ENCODE results near the gene C17orf67.

The C17orf67 gene

DNA sequence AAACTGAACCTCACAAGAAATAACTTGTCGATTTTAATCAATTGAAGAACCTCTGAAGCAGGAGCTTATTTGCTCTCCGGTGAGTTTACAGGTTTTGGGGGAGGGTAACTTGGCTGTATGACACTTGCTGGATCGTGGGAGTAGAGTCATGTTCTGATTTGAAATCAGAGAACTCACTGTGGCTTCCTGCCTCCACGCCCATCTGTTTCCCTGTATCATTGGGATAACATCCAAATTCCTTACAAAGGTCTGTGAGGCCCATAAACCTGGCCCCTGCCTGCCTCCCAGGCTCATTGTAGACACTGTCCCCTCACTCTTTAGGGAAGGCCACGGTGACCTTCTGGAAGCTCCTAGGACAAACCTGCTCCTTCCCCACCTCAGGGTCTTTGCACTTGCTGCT is 48.3 kb downstream of the C17orf67 start:
- DNase-seq (ENCODE audit: insufficient read length, low spot score): no peak
- TF ChIP-seq POLR2A (IDR thresholded peaks at IDR 0.05; ENCODE audit: low read depth, low read length): no peak
- FAIRE-seq: no peak

DNA sequence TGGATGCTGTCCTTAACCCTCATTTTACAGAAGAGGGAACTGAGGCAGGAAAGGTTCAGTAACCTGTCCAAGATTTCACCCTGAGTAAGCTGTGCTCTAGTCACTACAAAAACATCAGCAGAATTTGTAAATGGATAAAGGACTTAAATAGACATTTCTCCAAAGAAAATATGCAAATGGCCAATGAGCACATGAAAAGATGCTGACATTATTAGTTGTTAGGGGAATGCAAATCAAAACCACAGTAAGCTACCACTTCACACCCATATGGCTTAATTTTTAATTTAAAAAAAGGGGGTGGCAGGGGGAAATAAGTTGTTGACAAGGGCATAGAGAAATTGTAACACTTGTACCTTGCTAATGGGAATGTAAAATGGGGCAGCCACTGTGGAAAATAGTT is 51.4 kb downstream of the C17orf67 start:
- DNase-seq (ENCODE audit: insufficient read length, low spot score) (no peak), FAIRE-seq (no peak)
- TF ChIP-seq POLR2A (IDR thresholded peaks at IDR 0.05; ENCODE audit: low read depth, low read length): no peak

DNA sequence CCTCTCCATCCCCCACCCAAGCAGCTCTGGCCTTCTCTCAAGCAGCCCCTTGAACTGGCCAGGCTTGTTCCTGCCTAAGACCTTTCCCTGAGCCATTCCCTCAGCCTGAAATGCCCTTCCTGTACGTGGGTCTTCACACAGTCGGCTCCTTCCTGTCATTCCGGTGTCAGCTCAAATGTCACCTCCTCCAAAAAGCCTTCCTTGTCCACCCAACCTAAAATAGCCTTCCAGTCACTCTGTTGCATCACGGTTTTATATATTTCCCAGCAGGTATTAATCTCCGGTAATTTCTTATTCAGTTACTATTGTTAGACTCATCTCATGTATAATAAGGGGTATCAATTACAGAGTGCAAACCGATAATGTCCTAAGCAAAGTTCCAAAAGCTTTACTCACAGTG is 51.8 kb downstream of the C17orf67 start:
- DNase-seq (ENCODE audit: insufficient read length, low spot score) (no peak), FAIRE-seq (no peak)
- no peak for TF ChIP-seq POLR2A (IDR thresholded peaks at IDR 0.05; ENCODE audit: low read depth, low read length)

DNA sequence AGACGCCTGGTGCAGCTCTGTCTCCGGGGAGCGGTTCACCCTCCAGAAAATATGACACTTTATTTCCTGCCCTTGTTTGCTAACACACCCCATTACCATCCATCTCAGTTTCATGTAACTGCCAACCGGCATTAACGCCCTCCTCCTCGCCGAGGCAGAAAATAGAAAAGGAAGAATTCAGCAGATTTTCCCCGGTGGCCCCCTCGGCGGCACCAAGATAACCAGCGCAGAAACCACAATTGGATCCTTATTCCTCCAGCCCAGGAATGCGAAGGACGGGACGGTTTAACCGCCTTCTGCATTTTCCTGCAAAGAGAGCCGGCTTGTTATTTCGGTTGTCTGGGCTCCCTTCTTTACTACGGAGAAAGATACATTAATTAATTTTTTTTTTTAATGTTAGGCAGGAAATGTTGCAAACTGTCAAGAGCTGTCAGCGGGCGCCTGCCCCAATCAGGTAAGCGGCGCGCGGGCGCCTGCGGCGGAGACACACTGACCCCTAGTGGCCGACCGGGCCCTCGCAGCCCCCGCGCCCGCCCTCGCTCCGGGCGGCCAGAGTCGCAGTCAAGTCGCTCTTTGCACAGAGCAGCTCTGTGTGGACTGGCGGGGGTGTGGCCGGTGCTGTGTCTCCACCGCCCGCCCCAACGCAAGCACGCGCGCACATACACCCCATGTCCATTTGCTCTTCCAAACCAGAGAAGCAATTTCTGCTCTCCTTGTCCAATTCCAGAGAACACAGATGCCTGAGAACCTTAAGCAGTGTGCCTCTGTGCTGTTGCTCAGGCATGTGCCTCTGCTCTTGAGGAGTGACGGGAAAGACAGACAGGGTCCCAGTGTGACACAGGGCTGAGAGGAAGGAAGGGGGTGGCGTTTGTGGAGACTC is 53.6 kb downstream of the C17orf67 start:
- TF ChIP-seq POLR2A (IDR thresholded peaks at IDR 0.05; ENCODE audit: low read depth, low read length): no peak
- no peak for FAIRE-seq
- peak; percentile 83 for DNase-seq (ENCODE audit: insufficient read length, low spot score)

DNA sequence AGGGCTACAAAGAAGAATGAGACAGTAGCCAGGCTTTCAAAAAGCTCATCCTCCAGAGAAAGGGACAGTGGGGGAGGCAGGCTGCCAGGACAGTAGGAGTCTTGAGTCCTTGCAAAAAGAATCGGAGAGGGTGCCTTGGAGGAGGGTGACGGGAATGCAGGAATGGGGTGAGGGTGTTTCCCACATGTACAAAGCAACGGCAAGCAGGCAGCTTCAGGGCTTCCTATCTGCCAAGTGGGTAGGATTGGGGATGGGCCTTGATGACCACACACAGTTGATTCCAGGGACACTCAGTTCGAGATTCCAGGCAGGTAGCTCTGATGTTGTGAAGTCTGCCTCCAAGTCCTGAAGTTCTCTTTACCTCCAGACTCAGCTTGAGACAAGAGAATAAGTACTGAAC is 54.4 kb downstream of the C17orf67 start:
- FAIRE-seq: no peak
- DNase-seq (ENCODE audit: insufficient read length, low spot score): no peak

DNA sequence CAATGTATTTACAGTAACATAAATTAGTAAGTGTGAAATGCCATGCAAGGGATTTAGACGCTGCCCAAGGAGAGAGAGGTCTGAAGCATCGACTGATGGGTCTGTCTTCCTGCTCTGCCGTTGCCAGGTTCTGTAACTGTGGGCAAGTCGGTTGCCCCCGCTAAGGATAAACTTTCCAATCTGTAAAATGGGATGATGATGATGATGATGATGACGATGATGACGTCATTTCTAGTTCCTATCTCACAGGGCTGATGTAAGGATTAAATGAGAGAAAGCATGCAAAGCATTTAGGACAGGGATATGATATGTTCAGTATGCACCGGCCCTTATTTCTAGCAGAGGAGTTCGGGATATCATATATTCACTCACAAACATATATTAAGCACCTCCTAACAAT is 54.8 kb downstream of the C17orf67 start:
- no peak for TF ChIP-seq POLR2A (IDR thresholded peaks at IDR 0.05; ENCODE audit: low read depth, low read length)
- FAIRE-seq (no peak), DNase-seq (ENCODE audit: insufficient read length, low spot score) (no peak)

More for the DNA sequence above, 54.4 kb downstream of the C17orf67 start:
- no peak for TF ChIP-seq POLR2A (IDR thresholded peaks at IDR 0.05; ENCODE audit: low read depth, low read length)

DNA sequence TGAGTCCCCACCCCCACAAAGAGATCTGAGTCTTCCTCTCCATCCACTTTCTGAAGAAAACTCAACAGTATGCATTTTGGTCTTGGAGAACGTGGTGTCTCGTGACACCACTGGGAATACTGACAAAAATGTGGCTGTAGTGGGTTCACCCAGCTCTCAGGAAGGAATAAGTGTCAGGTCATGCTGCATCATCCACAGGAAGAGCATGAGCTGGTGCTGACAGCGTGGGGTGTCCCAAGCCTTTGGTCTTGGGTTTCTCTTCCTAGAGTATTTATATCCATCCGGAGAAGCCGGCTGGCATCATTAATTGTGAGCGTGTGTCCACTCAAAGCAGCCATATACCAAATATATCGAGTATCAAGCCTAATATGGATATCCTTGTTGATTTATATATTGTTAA is 55.9 kb downstream of the C17orf67 start:
- FAIRE-seq (no peak), DNase-seq (ENCODE audit: insufficient read length, low spot score) (no peak)
- TF ChIP-seq POLR2A (IDR thresholded peaks at IDR 0.05; ENCODE audit: low read depth, low read length): no peak

DNA sequence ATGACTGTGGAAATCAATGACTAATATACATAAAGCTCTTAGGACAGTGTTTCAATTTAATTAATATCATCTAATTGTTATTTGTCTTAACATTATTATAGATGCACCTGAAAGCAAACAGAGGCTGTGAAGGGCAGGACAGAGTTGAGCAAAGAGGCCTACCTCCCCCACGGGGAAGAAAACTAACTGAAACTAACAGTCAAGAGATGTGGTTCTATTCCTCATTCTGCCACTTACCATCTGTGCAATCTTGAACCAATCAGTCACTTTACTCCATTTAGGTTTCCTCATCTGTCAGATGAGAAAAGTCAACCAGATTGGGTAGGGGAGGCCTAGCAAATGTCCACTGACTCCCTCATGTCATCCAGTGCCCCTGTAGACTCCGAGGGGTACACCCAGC is 59.1 kb downstream of the C17orf67 start:
- no peak for TF ChIP-seq POLR2A (IDR thresholded peaks at IDR 0.05; ENCODE audit: low read depth, low read length)
- no peak for FAIRE-seq
- DNase-seq (ENCODE audit: insufficient read length, low spot score): no peak

DNA sequence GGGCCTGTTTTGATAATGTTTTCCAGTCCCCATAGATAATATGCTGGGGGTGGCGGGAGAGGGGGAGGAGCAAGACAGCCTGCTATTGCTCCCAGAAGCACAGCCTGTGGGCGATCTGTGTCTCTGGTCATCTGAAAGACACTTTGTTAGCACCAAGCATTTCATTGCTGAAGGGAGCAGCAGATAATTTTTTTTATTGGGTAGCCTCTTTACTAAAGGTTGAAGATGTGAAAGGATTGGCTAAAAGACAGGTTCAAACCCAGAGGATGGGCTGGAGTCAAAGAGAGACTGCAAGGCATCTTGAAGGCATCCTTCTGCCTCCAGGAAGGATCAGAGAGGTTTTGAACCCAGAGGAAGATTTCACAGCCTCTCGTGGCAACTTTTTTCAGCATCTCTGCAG is 60.6 kb downstream of the C17orf67 start:
- FAIRE-seq: no peak
- TF ChIP-seq POLR2A (IDR thresholded peaks at IDR 0.05; ENCODE audit: low read depth, low read length): no peak

DNA sequence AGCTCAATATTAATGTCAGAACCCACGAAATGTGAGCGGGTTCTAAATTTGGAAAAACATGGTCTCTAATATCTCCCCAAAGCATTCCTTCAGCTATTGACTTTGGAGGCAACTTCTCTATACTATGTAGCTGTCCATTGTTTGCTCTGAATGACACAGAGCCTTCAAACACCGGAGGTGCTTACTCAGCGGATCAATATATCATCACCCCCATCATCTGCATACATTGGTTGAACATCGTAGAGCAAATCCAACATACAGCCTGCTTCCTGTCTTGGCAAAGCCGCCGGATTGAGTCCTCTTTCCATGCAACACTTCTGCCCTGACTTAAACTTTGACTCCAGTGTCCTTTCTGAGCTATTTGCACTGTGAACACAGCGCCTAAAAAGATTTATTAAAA is 61.3 kb downstream of the C17orf67 start:
- DNase-seq (ENCODE audit: insufficient read length, low spot score): no peak
- FAIRE-seq: no peak
- TF ChIP-seq POLR2A (IDR thresholded peaks at IDR 0.05; ENCODE audit: low read depth, low read length): no peak

More for the DNA sequence above, 60.6 kb downstream of the C17orf67 start:
- DNase-seq (ENCODE audit: insufficient read length, low spot score): no peak

DNA sequence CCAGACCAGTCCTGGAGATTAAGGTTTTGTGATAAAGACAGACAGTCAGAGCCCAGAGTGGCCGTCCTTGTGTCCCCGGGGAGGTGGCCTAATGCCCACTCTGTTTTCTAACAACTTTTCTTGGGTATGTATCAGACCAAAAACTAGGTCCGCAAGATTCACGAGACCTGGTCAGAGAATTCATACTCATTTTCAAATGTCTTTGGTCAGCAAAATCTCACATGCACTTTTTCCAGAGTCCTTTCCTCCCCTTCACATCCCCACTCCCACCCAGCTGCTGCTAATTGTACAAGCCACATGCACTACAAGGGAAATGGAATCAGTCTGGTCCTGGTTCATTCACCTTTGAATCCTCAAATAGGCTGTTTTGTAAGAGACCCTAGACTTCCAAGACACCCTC is 61.7 kb downstream of the C17orf67 start:
- FAIRE-seq (no peak), DNase-seq (ENCODE audit: insufficient read length, low spot score) (no peak)
- TF ChIP-seq POLR2A (IDR thresholded peaks at IDR 0.05; ENCODE audit: low read depth, low read length): no peak

DNA sequence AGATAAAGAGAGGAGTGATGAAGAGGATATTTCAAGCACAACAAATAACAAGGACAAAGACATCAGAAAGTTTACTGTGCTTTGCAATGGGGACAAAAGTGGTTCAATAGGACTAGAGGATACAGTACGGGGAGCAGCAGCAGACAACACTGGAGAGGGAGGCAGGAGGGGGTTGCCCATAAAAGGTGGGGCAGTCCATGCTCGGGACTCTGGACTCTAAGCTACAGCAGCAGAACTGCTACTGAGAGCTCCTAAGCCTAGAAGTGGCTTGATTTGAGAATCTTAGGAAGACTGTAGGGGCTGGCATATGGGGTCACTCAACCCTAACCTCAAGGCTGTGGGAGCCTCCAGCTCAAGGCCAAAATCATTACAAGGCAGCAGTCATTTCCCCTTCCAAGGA is 62.2 kb downstream of the C17orf67 start:
- DNase-seq (ENCODE audit: insufficient read length, low spot score) (no peak), FAIRE-seq (no peak)
- TF ChIP-seq POLR2A (IDR thresholded peaks at IDR 0.05; ENCODE audit: low read depth, low read length): no peak

DNA sequence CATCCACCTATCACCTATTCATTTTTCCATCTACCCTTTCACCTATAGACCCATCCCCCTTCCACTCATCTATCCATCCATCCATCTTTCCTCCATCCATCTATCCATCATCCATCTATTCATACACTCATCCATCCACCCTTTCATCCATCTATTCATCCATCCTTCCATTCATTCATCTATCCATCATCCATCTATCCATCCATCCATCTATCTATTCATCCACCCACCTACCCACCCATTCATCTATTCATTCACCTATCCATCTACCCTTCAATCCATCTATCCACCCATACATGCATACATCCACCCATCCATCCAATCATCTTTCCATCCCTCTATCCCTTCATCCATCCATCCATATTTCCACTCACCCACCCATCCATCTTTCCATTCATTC is 63.3 kb downstream of the C17orf67 start:
- TF ChIP-seq POLR2A (IDR thresholded peaks at IDR 0.05; ENCODE audit: low read depth, low read length): no peak
- DNase-seq (ENCODE audit: insufficient read length, low spot score): no peak
- no peak for FAIRE-seq

DNA sequence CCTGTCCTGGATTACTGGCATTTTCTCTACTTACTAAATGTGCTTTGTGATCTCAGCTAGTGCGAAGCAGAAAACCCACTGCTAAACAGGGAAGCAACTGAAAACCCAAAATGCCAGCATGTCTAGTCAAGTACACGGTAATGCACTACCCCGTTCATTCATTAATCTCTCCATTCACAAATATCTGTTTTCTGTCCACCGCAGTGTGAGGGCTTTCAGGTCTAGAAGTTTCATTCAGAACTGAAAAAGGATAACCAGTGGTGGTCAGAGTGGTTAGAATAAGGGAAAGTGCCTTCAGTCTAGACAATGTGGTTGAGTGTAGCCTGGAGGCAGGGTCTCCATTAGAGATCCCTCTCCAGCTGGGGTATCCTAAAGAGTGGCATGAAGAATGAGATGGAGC is 68.3 kb downstream of the C17orf67 start:
- no peak for TF ChIP-seq POLR2A (IDR thresholded peaks at IDR 0.05; ENCODE audit: low read depth, low read length)
- FAIRE-seq: no peak
- DNase-seq (ENCODE audit: insufficient read length, low spot score): no peak

DNA sequence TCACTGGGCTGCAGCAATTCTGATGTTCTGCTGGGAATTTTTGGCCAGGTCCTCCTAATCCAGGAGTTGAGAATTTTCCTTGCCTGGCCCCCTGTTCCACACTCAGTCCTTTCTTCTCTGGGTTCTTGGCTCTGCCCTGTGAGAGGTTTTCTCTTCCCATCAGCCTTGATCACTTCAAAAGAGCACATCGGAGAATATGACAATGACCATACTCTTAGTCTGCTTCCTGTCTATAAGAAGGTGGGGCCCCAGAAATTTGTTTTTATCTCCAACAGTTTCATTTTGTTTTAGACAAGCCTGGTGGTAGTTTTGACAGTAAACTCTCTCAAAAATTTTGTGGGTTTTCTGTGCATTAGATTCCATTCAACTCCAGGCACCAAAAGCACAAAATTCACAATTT is 70.7 kb downstream of the C17orf67 start:
- no peak for TF ChIP-seq POLR2A (IDR thresholded peaks at IDR 0.05; ENCODE audit: low read depth, low read length)
- DNase-seq (ENCODE audit: insufficient read length, low spot score) (no peak), FAIRE-seq (no peak)

Data from H54 (cell line).